Stimulated activated CD8-positive, alpha-beta memory T cell treated with anti-CD3 and anti-CD28 coated beads, Interleukin-7, amount 100 ng/mL, for 1 hour (primary cell): ENCODE results near the gene ITGB2.

Experiments
- DNase-seq, 2 donors: peaks; one replicate each; pipeline ENCODE4 v3.0.0-alpha.2; 2020; ENCODE audit warnings: low read depth in 2 of 2

ITGB2 gene

DNA sequence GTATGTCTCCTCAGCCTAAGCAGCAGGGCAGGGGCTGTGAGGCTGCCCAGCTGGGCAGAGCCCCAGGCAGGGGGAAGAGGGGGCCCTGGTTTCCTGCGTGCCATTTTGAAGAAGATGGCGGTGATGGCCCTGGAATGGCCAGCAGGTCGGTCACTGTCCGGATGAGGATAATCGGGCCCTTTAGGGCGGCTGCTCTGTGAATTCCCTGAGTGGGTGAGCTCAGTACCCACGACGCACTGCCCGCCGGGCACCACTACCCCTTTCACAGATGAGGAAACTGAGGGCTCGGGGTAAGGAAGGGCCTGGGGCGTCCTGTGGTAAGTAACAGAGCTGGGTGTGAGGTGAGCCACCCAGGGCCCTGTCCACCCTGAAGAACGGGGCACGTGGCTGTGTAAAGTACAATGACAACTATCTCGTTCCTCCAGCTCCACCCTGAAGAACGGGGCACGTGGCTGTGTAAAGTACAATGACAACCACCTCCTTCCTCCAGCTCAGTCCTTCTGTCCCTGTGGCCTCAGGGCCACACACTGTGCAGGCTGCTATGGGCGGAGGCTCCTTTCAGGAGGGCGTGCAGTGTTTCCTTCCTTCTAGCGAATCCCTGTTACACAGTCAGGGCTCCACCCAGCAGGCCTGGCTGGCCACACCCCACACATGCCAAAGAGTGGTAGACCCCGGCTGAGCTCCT, 23.2 kb downstream of the ITGB2 start:
- DNase-seq: no peak

DNA sequence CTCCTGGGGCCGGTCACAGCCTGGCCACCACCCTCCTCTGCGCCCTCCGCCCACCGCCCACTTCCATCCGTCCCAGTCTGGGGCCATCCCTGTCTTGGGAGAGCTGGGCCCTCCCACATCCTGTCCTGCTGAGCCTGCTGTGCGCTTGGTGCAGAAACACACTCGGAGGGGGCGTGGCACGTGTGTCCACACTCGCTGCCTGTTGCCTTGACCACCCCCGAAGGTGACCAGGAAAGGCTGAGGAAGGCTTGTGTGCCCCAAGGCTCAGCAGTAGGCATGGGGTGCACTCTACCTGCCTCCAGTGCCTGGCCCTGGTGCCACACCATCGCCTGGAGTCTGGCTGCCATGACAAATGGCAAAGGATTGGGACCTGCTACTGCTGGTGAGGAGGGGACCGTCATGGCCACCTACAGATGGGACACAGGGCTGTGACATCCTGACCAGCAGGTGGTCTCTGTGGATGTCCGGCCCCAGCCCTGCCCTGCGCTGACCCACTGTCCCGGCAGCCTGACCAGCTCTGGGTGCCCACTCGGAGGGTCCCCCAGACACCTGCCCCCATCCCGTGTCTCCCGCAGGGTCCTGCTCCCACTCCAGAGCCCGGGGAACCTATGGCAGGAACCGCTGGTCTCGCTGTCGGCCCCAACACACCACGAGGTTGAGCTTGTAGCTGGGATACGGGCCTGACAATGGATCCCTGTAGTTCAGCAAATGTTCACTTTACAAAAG, 24.0 kb downstream of the ITGB2 start:
- DNase-seq: no peak

GRCh38 chr21:44895859-44896258, 24.8 kb downstream of the ITGB2 start:
- DNase-seq: no peak

- no peak for DNase-seq
Measured at GRCh38 chr21:44894687-44895302, 25.9 kb downstream of the ITGB2 start.

- DNase-seq: no peak
Measured at GRCh38 chr21:44893948-44894656, 26.6 kb downstream of the ITGB2 start.

DNA sequence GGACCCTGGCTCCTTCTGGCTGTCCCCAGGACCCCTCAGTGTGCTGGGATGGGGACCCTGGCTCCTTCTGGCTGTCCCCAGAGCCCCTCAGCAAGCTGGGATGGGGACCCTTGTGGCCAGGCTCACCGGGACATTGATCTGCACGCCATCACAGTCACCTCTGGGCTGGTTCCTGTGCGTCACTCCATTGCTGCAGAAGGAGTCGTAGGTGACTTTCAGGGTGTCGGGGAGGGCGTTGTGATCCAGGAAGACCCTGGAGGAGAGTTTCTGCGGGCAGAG, 27.5 kb downstream of the ITGB2 start:
- no peak for DNase-seq

GRCh38 chr21:44892536-44893277, 28.0 kb downstream of the ITGB2 start:
- DNase-seq: peak; percentile 54 to 68

GRCh38 chr21:44892095-44892494, 28.6 kb downstream of the ITGB2 start:
- no peak for DNase-seq

- DNase-seq: no peak
Measured at GRCh38 chr21:44891631-44892031, 29.1 kb downstream of the ITGB2 start.

DNA sequence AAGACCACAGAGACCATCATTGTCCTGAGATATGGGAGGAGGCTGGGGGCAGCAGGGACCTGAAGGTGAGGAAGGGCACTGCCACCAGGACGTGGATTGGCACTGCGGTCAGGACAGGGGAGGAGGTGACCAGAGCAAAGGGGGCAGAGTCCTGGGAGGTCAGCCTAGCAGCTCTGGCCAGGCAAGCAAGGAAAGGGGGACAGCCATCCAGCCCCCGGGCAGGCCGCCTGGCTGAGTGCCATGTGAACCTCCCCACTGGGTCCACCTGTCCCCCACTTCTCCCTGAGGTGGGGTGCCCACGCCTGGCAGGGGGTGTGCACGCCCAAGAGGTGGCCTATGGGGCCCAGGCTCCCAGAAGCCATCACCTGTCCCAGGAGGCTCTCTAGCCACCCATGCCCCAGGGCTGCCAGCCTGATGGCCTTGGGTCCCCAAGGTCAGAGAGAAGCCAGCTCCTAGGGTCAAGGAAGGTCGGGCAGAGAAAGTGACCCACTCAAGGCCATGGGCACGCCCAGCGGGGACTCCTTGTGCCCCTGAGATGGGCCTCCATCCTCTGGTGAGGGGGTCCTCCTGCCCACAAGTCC, 29.6 kb downstream of the ITGB2 start:
- DNase-seq: no peak

DNA sequence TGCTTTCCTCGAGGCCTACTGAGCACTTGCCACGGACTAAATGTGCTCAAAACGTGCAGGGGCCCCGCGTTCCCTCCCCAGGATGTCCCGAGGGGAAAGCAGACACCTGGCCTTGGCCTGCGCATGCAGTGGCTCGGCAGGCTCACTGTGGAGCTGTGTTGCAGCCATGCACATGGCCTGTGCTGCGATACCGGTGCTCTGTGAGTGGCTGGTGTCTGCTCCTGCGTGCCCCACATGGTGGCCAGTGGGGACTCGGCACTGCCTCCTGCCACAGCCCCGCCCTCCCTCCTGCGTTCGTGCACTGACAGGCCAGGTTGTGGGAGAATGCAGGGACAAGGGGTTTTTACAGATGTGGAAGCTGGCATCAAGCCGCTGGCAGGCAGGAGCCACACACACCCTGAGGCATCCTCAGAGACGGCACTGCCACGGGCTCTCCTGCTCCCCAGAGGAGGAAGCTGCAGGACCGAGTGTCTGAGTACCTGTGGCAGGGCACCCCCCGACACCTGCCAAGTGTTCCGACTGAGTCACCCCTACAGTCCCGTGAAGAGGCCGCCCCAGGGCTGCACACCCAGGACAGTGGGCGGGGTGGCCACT, 30.3 kb downstream of the ITGB2 start:
- no peak for DNase-seq

DNA sequence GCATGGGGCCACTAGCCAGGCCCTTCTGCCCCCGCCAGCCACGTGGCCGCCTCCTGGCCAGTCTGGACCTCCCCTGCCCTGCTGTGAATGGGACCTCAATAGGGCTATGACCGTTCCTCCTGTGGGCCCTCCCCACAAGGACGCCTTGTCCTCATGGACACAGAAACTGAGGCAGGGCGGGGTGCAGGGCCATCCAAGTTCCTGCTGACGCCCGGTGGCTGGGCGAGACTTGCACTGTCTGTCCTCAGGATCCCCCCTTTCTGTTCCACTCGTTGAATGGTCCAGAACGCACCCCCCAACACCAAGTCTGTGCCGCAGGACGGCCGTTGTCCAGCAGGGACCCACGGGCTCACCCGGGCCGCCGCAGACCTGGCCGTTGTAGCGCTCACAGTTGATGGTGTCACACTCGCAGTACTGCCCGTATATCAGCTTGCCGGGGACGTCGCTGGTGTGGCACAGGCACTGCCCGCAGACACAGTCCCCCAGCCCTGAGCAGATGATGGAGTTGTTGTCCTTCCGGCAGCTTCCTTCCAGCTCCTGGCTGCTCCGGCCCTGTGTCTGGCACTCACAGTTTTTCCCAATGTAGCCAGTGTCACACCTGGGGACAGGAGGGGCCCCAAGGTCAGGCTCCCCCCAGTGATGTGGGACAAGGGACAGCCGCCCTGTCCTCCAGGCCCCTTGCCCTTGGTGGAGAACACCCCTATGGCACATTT, 30.9 kb downstream of the ITGB2 start:
- DNase-seq: no peak

DNA sequence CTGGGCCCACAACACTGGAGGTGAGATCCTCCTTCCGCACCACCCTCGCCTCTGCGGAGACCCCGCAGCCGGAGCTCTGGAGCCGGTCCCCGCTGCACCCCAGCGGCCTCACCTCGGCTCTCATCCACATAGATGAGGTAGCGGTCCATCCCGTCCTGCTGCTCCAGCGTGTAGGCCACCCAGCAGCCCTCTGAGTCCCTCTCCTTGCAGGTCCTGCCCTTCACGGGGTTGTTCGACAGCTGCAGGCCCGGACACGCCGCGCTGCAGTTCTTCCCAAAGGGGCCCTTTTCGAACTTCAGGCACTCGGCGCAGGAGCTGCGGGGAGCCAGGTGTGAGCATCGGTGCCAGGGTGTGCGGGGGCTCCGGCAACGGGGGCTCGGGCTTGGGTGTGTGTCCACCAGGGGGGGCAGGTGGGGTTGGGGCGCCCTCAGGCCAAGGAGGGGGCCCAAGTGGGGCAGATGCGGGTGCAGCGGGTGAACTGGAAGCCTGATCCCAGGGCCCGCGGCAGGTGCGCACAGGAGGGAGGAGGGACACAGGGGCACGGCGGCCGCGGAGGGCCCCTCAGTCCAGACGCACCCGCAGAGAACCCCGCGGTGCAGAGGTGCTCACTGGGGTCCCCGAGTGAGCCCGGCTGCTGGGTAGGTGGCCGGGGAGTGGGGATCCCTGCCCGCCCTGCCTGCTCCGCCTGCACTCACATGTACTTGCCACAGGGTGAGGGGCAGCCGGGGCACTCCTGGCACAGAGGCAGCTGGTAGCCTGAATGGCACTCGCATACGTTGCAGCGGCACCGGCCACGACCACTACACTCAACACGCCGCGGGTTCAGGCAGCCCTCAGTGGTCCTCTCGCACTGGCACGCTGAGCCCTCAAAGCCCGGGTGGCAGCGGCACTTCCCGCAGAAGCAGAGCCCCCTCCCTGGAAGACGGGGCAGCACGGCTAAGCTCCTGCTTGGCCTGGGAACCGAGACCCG, 31.8 kb downstream of the ITGB2 start:
- no peak for DNase-seq

DNA sequence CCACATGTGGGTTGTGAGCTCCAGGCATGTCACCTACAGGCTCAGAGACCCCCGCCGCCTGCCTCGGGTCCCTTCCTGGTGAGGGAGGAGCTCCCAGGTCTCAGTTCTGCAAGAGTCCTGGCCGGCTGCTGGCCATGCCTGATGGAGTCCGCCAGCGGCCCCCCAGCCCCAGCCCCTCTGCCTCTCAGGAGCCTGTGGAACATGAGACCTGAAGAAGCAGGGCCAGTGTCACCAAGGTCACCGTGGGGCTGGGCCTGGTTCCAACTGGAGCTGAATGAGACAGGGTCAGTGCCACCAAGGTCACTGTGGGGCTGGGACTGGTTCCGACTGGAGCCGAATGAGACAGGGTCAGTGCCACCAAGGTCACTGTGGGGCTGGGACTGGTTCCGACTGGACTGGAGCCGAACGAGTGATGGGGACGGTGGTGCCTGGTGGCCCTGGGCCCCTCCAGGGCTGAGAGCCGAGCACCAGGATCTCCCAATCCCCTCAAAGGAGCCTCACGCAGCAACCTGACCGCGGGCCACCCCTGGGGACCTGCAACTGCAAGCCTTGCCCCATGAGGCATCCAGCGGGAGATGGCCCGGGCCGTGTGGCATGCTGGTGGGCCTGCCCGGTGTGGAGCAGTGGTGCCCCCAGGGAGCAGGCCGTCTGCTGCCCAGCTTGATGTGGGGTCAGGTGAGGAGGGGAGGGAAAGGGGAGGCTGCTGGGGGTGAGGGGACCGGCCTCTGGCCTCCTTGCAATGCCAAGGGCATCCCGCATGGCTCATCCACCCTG, 32.7 kb downstream of the ITGB2 start:
- no peak for DNase-seq

DNA sequence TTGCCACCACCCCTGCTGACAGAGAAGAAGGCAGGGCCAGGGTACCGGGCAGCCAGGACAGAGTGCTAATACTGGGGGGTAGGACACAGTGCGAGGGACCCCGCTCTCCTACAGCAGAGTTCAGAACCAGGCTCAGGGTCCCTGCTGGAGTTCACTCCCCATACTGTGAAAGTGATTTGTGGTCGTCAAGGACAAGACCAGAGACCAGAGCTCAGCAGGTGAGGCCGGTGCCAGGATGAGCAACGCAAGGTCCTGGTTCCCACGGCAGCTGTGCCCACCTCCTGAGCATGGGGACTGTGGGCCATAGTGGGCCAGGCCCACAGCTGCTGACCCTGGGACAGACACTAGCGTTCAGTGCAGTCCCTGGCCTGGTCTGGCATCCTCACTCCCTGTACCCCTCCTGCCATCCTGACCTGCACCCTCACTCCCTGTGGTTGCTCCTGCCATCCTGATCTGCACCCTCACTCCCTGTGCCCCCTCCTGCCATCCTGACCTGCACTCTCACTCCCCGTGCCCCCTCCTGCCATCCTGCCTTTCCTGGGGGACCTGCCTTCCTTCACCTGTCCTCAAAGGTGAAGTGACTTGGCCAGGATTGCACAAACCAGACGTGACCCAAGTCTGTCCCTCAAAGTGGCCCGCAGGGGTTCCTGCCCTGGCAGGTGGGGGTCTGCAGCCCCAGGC, 33.4 kb downstream of the ITGB2 start:
- no peak for DNase-seq

GRCh38 chr21:44886113-44887075, 34.3 kb downstream of the ITGB2 start:
- no peak for DNase-seq

DNA sequence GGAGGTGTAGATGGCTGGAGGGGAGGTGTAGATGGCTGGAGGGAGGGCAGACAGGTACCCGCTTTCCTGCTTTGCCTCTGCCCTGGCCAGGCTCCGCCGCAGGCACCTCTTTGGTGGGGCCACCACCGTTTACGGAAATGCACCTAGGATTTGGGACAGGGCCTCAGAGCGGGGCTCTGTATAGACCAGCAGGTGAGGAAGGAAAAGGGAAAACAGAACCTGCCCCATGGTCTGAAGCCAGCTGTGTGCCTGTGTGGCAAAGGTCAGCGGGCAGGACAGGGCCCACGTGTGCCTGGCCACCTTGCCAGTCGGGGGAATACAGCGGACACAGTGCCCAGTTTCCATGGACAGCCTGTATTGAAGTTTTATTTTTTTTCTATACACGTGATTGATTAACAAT, 35.1 kb downstream of the ITGB2 start:
- no peak for DNase-seq
